Measurements from ENCODE around the gene RESF1. TPM values are rescaled to one million over a fixed set of nuclear protein-coding genes. Genes with fewer than 3 reads are reported as not detected.

RESF1 gene
- total RNA-seq, 1 donor from 2014 or later: 76.1 TPM

GRCh38 chr12:31951008-31951407, 8.2 kb upstream of the RESF1 start:
- intact Hi-C loops (cut with DNase I): no loop called here
- DNase-seq (ENCODE audit: extremely low spot score in 2 of 2): no peak
- no peak overlapping the region for H3K27ac ChIP-seq
- H3K4me3 ChIP-seq: no peak overlapping the region
- H3K27me3 ChIP-seq: no peaks in the 10 kb centered on the region
- TF ChIP-seq, protein P1, sequence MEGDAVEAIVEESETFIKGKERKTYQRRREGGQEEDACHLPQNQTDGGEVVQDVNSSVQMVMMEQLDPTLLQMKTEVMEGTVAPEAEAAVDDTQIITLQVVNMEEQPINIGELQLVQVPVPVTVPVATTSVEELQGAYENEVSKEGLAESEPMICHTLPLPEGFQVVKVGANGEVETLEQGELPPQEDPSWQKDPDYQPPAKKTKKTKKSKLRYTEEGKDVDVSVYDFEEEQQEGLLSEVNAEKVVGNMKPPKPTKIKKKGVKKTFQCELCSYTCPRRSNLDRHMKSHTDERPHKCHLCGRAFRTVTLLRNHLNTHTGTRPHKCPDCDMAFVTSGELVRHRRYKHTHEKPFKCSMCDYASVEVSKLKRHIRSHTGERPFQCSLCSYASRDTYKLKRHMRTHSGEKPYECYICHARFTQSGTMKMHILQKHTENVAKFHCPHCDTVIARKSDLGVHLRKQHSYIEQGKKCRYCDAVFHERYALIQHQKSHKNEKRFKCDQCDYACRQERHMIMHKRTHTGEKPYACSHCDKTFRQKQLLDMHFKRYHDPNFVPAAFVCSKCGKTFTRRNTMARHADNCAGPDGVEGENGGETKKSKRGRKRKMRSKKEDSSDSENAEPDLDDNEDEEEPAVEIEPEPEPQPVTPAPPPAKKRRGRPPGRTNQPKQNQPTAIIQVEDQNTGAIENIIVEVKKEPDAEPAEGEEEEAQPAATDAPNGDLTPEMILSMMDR (IDR thresholded peaks at IDR 0.05): no peak
- TF ChIP-seq POLR2A (IDR thresholded peaks at IDR 0.05) (no peak), POLR2AphosphoS5 (IDR thresholded peaks at IDR 0.05; ENCODE audit: insufficient read depth in 1 of 2, low read depth in 1 of 2) (no peak)
- peaks cover 5% of the 10 kb centered on the region for H3K4me1 ChIP-seq
- H3K36me3 ChIP-seq: no peaks in the 10 kb centered on the region
- no peaks in the 10 kb centered on the region for H3K9me3 ChIP-seq

DNA sequence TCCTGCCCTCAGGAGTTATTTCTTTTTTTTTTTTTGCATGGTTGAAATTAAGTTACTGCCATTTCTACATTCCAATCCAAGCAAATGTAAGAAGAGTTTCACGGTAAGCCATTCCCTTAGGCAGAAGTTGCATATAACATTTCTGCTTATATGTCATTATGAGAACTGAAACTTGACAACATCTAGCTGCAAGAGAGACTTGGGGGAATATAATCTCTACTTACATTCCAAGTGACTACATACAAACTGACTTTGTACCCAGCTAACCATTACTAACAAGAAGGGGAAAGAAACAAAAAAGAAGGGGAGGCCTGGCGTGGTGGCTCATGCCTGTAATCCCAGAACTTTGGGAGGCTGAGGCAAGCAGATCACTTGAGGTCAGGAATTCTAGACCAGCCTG, 7.3 kb upstream of the RESF1 start:
- Histone ChIP-seq H3K36me3 (no peaks in the 10 kb centered on the region), H3K27me3 (no peaks in the 10 kb centered on the region), H3K9me3 (no peaks in the 10 kb centered on the region), H3K4me3 (no peak overlapping the region), H3K27ac (no peak overlapping the region), H3K4me1 (peaks cover 5% of the 10 kb centered on the region)
- TF ChIP-seq POLR2A (IDR thresholded peaks at IDR 0.05) (no peak), POLR2AphosphoS5 (IDR thresholded peaks at IDR 0.05; ENCODE audit: insufficient read depth in 1 of 2, low read depth in 1 of 2) (no peak)
- DNase-seq (ENCODE audit: extremely low spot score in 2 of 2): no peak
- intact Hi-C loops (cut with DNase I): no loop called here

DNA sequence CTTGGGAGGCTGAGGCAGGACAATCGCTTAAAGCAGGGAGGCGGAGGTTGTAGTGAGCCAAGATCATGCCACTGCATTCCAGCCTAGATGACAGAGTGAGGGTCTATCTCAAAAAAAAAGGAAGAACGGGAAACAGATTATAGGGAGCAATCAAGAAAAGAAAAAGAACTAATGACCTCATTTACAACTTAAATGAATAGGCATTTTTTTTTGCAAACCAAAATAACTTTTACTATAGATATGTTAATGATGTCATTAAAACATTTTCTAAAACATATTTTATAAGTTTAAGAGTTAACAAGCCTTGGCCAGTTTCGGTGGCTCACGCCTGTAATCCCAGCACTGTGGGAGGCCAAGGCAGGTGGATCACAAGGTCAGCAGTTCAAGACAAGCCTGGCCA, 6.8 kb upstream of the RESF1 start:
- H3K27ac ChIP-seq: no peak overlapping the region
- no peaks in the 10 kb centered on the region for H3K36me3 ChIP-seq
- intact Hi-C loops (cut with DNase I): no loop called here
- peaks cover 5% of the 10 kb centered on the region for H3K4me1 ChIP-seq
- TF ChIP-seq POLR2A (IDR thresholded peaks at IDR 0.05): no peak
- TF ChIP-seq POLR2AphosphoS5 (IDR thresholded peaks at IDR 0.05; ENCODE audit: insufficient read depth in 1 of 2, low read depth in 1 of 2): no peak
- TF ChIP-seq, protein P1 (IDR thresholded peaks at IDR 0.05): no peak
- no peak overlapping the region for H3K4me3 ChIP-seq
- H3K27me3 ChIP-seq: no peaks in the 10 kb centered on the region
- DNase-seq (ENCODE audit: extremely low spot score in 2 of 2): no peak
- no peaks in the 10 kb centered on the region for H3K9me3 ChIP-seq

GRCh38 chr12:31954925-31955858, 4.0 kb upstream of the RESF1 start:
- H3K36me3 ChIP-seq: no peaks in the 10 kb centered on the region
- no peak overlapping the region for H3K27ac ChIP-seq
- H3K4me1 ChIP-seq: peaks cover 13% of the 10 kb centered on the region
- no peak for DNase-seq (ENCODE audit: extremely low spot score in 2 of 2)
- H3K4me3 ChIP-seq: no peak overlapping the region
- no peaks in the 10 kb centered on the region for H3K27me3 ChIP-seq
- no peaks in the 10 kb centered on the region for H3K9me3 ChIP-seq
- intact Hi-C loops (cut with DNase I): no loop called here
- no peak for TF ChIP-seq POLR2A (IDR thresholded peaks at IDR 0.05)
- TF ChIP-seq, protein P1 (IDR thresholded peaks at IDR 0.05): no peak
- no peak for TF ChIP-seq POLR2AphosphoS5 (IDR thresholded peaks at IDR 0.05; ENCODE audit: insufficient read depth in 1 of 2, low read depth in 1 of 2)

DNA sequence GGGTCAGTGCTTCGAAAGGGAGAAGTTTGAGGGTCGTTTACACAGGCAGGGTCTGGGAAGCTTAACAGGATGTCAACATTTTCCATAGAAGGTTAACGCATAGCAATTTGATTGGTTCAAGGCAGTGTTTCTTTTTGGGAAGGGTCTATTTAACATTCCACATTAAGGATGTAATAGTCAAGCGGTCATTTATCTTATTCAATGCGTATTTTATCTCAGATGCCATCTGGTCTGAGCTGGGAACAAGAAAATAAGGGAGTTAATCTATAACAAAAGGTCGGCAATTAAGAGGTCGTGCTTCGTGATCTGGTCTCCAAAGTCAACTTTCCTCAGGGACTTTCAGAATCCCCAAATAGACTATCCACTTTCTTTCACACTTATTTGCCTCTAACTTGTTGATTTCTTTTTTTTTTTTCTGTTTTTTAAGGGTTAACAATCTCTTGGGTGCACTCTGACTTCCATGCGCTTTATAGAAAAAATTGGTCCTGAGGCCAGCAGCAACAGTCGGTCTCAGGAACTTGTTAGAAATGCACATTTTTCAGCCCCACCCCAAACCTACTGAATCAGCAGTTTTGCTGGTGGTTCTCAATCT, 550 bp upstream of the RESF1 start:
- intact Hi-C loops (cut with DNase I): no loop called here
- H3K4me3 ChIP-seq: peak overlapping the region; percentile 75 to 83
- no peak for DNase-seq (ENCODE audit: extremely low spot score in 2 of 2)
- H3K4me1 ChIP-seq: peaks cover 43% of the 10 kb centered on the region
- H3K36me3 ChIP-seq: peaks cover 0 to 4% of the 10 kb centered on the region in 2 donors
- TF ChIP-seq POLR2A (IDR thresholded peaks at IDR 0.05) (no peak), POLR2AphosphoS5 (IDR thresholded peaks at IDR 0.05; ENCODE audit: insufficient read depth in 1 of 2, low read depth in 1 of 2) (no peak)
- TF ChIP-seq, protein P1 (IDR thresholded peaks at IDR 0.05): no peak
- no peaks in the 10 kb centered on the region for H3K27me3 ChIP-seq
- H3K27ac ChIP-seq: peak overlapping the region; percentile 89
- H3K9me3 ChIP-seq: no peaks in the 10 kb centered on the region
